CD1c-positive myeloid dendritic cell (primary cell): ENCODE results near the gene IL1RAPL1.
"Not testable (repeated sequence)": the region's sequence is repeated elsewhere in the genome, so short reads cannot be mapped to it uniquely, and the experiment has no call there.

Experiments used
- DNase-seq: peaks from one replicate; pipeline ENCODE4 v3.0.0-alpha.2; 2016; ENCODE audit errors: extremely low spot score

The IL1RAPL1 gene

DNA sequence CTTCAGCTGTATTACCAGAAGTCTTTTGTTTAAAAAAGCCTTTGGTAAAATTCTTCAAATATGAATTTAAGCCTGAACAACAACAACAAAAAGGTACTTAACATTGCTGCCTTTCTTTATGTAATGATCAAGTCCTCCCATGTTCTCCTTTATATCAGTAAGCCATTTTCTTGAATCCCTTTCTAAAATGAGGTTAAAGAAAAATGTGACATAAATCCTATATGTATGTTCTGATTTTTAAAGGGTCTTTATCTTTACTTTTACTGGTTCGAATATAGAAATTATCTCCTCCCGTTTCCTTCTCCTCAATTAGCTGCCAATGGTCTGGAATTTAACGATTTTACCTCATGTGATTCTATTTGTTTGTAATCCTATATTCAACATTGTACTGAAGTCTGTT is 522.8 kb downstream of the IL1RAPL1 start:
- DNase-seq = no peak

- DNase-seq = no peak
Measured at GRCh38 chrX:29113221-29113620, 526.0 kb downstream of the IL1RAPL1 start.

- DNase-seq = not testable (repeated sequence)
Measured at GRCh38 chrX:29122817-29123216, 535.6 kb downstream of the IL1RAPL1 start.

- DNase-seq = no peak
Measured at GRCh38 chrX:29130905-29131304, 543.7 kb downstream of the IL1RAPL1 start.

DNA sequence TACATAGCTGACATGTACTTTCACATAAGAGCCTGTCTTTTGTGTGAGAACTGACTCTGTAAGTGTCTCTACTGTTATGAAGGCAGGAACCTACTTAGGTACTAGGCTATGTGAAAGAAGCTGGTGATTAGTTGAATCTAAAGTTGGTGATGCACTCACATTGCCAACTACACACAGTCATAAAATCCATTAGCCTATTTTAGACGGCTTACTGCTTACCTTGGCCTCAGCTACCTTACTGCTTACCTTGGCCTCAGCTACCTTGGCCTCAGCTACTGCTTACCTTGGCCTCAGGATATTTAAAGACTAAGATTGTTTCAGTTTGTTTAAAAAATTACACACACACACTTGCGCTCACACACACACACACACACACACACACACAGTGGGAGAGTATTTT is 549.7 kb downstream of the IL1RAPL1 start:
- DNase-seq = no peak

- DNase-seq = no peak
Measured at GRCh38 chrX:29138003-29138402, 550.8 kb downstream of the IL1RAPL1 start.

DNA sequence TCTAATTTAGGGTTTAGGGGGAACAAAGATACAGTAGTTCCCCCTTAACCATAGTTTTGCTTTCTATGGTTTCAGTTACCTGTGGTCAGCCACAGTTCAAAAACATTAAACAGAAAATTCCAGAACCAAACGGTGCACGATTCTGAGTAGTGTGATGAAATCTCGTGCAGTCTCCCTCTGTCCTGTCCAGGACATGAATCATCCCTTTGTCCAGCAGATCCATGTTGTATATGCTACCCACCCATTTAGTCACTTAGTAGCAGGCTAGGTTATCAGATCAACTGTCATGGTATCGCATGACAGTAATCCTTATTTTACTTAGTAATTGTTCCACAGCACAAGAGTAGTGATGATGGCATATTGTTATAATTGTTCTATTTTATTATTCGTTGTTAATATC is 556.1 kb downstream of the IL1RAPL1 start:
- no peak for DNase-seq

DNA sequence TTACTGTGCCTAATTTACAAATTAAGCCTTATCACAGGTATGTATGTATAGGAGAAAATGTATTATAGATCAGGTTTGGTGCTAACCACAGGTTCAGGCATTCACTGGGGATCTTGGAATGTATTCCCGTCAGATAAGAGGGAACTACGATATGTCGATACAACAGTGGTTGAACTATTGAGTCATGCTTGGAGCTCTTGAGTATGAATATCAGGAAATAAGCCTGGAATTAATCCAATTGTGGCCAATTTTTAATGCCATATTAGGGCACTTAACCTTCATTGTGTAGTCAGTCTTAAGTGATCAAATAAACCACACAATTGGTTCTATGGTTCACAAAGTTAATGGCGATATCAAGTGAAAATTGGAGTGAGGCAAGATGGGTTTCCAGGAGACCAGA is 556.5 kb downstream of the IL1RAPL1 start:
- no peak for DNase-seq

GRCh38 chrX:29145316-29145715 is 558.1 kb downstream of the IL1RAPL1 start:
- no peak for DNase-seq

DNA sequence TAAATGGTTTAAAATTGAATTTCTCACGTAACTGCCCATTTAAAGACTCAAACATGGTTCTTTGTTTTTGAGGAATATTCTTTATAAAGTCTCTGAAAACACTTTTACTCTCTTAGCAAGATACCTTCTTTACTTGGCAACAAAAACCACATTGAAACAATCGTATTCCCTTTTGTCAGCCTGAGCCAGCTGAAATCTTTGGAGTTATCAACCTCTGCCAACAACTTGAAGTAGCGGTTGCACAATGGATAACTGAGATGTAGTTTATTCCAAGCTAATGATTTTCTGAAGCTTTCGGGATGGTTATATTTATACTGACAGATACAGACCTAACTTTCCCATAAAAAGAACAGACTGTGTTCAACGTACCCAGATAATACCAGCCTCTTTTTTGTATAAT is 561.3 kb downstream of the IL1RAPL1 start:
- DNase-seq = no peak

- DNase-seq = no peak
Measured at GRCh38 chrX:29155286-29155685, 568.0 kb downstream of the IL1RAPL1 start.

DNA sequence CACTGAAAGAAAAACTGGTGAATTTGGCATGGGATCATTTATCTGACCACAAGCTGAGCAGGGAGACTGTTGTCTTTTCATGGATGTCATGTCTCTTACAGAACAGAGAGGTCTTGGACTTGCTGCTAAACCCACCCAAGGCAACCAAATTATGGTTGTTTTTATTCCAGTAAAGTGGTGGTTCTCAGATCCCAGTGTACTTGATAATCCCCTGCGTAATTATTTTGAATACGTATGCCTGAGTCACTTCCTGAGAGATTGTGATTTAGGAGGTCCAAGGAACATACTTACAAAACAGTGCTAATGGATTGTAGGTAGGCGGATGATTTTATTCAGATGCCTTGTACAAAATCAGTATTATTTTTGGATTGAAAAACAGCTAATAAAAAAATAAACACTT is 585.6 kb downstream of the IL1RAPL1 start:
- DNase-seq = no peak

GRCh38 chrX:29187264-29187663 is 600.0 kb downstream of the IL1RAPL1 start:
- no peak for DNase-seq

DNA sequence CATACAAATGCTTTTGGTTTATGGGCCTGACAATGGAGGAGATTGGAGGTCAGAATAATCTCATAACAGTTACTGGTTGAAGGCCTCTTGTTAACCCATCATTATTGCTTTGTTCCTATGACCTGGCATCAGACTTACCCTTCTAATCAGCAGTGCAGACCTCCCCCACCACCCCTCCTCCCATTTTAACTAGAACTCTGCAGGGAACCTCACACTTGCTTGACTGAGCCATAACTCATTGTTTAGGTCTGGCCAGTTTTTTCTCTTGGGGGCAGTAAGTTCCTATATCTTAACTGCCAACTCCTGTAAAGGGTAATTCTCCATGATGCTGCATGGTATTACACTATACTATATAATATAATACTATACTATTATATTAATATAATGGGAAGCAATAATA is 609.3 kb downstream of the IL1RAPL1 start:
- DNase-seq = no peak

- DNase-seq = no peak
Measured at GRCh38 chrX:29215251-29215650, 628.0 kb downstream of the IL1RAPL1 start.

GRCh38 chrX:29225670-29226069 is 638.4 kb downstream of the IL1RAPL1 start:
- DNase-seq = no peak

- DNase-seq = no peak
Measured at GRCh38 chrX:29229802-29230201, 642.6 kb downstream of the IL1RAPL1 start.

DNA sequence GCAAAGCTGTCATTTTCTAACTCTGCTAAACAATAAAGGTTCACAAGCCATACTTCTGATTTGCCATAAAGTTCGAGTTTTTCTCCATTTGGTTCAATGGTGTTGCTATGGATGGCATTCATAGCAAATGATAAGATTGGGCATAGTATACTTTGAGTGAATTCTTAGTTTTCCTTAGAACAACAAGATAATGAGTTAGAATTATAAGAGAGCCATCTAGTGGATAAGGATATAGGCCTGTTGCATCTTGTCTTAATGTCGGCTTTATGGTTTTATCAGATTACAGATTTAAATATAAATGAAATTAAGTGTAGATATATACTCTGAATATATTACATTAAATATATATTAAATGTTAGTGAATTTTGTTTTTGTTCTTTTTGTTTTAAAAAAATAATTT is 644.6 kb downstream of the IL1RAPL1 start:
- DNase-seq = no peak

- no peak for DNase-seq
Measured at GRCh38 chrX:29233592-29234183, 646.4 kb downstream of the IL1RAPL1 start.

DNA sequence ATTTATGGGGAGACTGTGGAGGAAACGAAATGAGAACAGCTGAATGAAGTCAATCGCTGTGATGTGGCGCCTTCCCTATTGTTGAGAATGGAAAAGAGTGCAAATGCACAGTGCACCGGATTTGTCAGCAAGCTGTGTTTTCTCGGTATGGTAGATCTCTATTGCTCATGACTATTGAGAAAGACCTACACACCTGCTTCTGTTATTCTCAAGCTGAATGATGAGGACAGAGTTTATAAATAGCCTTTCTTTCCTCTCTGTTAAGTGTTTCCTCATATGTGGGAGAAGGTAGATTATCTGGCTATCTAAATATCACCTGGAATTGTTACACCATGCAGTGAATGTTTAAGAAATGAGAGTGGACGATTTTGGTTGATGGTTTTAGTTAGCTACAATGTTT is 650.7 kb downstream of the IL1RAPL1 start:
- DNase-seq = no peak

- DNase-seq = no peak
Measured at GRCh38 chrX:29241809-29242208, 654.6 kb downstream of the IL1RAPL1 start.

DNA sequence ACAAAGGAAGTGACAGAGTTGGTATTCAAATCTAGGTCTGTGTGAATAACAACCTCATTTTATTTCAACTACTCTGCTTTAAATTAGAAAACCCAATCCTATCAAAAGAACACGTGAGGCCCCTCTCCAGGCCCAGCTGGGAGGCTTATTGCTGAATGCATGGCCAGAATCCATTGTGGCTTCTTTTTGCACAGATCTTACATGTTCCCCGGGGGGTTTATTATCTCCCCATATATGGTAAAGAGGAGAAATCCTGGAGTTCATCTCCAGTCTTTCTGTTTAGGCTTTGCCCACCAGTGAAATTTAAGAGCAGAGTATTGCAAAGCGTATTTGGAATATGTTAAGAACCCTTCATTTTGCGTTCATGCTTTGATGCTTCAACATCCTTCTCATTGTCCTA is 655.6 kb downstream of the IL1RAPL1 start:
- no peak for DNase-seq

- DNase-seq = no peak
Measured at GRCh38 chrX:29243942-29244341, 656.7 kb downstream of the IL1RAPL1 start.

GRCh38 chrX:29254515-29254914 is 667.3 kb downstream of the IL1RAPL1 start:
- no peak for DNase-seq
